Uterus (tissue), 2 donors: ENCODE data around the gene MOB2.

Experiments
- POLR2A ChIP-seq, 2 donors: fragments of 450-650 bp; IDR thresholded peaks; one replicate each; pipeline ENCODE4 v1.6.1; 2016; ENCODE audit warnings: antibody characterized with exemption in 2 of 2, mild to moderate bottlenecking in 1 of 2, moderate library complexity in 1 of 2
- TF ChIP-seq, protein P1 (sequence below), 4 experiments: fragments of 200-600 bp in 2 of 4; fragments of 450-650 bp in 2 of 4; sonication (generic) in 2 of 4; IDR thresholded peaks; one replicate each; pipeline ENCODE4 v1.5.1; 2016 to 2019; ENCODE audit warnings: antibody characterized with exemption in 4 of 4, mild to moderate bottlenecking in 2 of 4, moderate library complexity in 1 of 4

- no peak for TF ChIP-seq POLR2A (IDR thresholded peaks at IDR 0.05)
- TF ChIP-seq, protein P1, sequence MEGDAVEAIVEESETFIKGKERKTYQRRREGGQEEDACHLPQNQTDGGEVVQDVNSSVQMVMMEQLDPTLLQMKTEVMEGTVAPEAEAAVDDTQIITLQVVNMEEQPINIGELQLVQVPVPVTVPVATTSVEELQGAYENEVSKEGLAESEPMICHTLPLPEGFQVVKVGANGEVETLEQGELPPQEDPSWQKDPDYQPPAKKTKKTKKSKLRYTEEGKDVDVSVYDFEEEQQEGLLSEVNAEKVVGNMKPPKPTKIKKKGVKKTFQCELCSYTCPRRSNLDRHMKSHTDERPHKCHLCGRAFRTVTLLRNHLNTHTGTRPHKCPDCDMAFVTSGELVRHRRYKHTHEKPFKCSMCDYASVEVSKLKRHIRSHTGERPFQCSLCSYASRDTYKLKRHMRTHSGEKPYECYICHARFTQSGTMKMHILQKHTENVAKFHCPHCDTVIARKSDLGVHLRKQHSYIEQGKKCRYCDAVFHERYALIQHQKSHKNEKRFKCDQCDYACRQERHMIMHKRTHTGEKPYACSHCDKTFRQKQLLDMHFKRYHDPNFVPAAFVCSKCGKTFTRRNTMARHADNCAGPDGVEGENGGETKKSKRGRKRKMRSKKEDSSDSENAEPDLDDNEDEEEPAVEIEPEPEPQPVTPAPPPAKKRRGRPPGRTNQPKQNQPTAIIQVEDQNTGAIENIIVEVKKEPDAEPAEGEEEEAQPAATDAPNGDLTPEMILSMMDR (IDR thresholded peaks at IDR 0.05) = no peak
These were observed 17.6 kb upstream of the MOB2 start for GRCh38 chr11:1504138-1504537.
